Left ventricle myocardium superior (tissue), 1 donor: ENCODE measurements around the gene WSCD2. TPM values are rescaled to one million over a fixed set of nuclear protein-coding genes. Genes with fewer than 3 reads are reported as not detected.
A peak's percentile ranks its signal among the peaks of the same experiment; 100 is the strongest.

Source experiments
- ATAC-seq: fragments of 200-7000 bp; cut with Tn5 transposase; one replicate; pipeline ENCODE4 v1.9.1; 2020; ENCODE audit warnings: mild to moderate bottlenecking, moderate library complexity
- DNase-seq: peaks from one replicate; pipeline ENCODE4 v3.0.0-alpha.2; 2020
- intact Hi-C: fragments of 100-400 bp; cut with micrococcal nuclease; formaldehyde crosslinking; loops from one replicate; pipeline ENCODE4 v1.11.0; 2022
- total RNA-seq: library from RNA; stranded (reverse); fragmentation: NEBNext Ultra II Directional; extraction: Animal tissue kit (Norgen Biotek cat#: 25700); gene quantifications from one replicate; pipeline ENCODE4 v1.2.1, GENCODE V29; 2021
- donor health status: DM: no; HTN: yes; CAD: no; lungs with severe emphysema.

WSCD2 gene
- total RNA-seq, 1 donor from 2014 or later, result 0.45 TPM

- DNase-seq (no peak), ATAC-seq (no peak)
- intact Hi-C loops, result no loop called here
Measured at GRCh38 chr12:108123402-108123801, 5.7 kb upstream of the WSCD2 start.

DNA sequence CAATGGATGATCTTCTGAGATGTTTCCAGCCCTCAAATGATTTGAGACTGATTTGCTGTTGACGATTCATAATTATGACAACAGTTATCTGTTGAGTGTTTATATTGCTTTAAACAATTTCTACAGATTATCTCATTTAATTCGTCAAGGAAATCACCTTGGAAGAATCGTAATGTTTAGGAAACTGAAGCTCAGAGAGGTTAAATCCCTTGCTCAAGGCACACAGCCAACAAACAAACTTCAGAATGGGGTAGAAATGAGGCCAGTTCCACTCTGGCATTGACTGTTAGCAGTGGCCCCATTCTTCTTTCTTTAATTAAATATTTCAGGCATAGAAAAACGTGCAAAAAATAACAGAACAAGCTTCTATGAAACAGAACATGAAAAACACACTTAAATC, 4.0 kb upstream of the WSCD2 start:
- intact Hi-C loops, result no loop called here
- no peak for ATAC-seq

GRCh38 chr12:108126212-108126611, 2.9 kb upstream of the WSCD2 start:
- DNase-seq (no peak), ATAC-seq (no peak)
- intact Hi-C loops, result no loop called here

More for the DNA sequence above, 4.0 kb upstream of the WSCD2 start:
- no peak for DNase-seq

DNA sequence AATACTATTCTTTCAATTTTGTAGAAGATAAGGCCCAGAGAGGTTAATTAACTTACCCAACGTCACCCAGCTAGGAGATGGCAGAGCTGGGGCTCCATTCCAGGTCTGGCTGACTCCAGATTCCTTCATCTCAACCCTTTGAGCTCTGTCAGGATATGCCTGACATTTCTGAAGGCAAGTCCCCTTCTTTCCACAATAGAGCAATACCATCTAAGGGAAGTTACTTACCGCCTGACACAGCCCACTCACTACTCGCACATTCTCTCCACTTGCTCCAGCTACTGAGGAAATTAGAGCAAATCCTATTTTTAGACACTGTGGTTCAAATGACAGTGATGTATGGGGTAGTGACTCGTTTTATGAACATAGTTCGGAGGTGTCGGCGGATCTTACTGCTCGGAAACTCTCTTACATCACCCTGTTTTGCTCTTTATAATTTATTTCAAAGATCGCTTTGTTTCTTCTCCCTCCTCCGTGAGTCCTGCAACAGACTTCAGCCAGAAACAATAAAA, 2.0 kb upstream of the WSCD2 start:
- intact Hi-C loops, result no loop called here
- ATAC-seq, result no peak
- no peak for DNase-seq

- ATAC-seq, result no peak
Measured at GRCh38 chr12:108127654-108128053, 1.4 kb upstream of the WSCD2 start.

GRCh38 chr12:108128221-108129016, 669 bp upstream of the WSCD2 start:
- no peak for DNase-seq
- intact Hi-C loops, result no loop called here
- ATAC-seq, result no peak

More at GRCh38 chr12:108127654-108128053, 1.4 kb upstream of the WSCD2 start:
- no peak for DNase-seq
- intact Hi-C loops, result no loop called here

GRCh38 chr12:108131035-108131434, 1.9 kb downstream of the WSCD2 start:
- DNase-seq, result no peak
- intact Hi-C loops, result no loop called here
- no peak for ATAC-seq

DNA sequence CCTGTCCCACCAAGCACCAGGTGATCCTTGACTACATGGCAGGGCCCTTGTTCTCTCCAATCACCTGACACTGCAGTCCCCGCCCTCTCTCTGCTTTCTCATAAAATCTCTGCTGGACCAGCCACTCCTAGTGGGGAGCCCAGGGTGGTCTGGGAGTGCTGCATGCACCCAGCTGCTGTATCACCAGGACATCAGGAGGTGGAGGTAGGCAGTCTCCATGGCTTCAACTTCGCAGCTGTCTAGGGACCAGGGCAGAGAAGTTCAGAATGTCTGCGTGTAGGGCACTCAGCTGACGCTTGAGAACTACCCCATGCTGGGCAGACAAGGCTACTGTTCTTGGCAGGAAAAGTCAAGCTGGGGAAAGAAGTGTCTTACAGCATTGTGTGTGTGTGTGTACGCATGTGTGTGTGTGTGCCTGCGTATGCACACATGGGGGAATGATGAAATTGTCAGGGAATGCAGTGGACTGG, 2.6 kb downstream of the WSCD2 start:
- ATAC-seq, result no peak

DNA sequence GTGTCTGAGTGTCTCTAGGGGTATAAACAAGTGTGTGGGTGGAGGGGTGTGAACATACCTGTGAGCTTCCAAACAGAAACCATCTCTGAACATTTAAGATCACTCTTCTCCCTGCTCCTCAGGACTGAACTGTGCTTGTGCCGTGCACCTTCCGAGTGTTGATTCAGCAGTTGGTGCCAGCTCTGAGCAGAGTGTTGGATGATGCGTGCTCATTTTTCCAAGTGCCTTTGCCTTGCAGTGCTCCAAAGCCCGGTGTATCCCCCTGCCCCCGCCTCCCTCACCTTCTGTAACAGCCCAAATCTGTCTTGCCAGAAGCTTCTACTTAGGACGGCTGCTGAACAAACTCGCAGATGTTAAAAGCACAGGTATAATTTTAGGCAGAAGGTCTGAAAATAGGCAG, 4.4 kb downstream of the WSCD2 start:
- peak; percentile 90 for ATAC-seq
- peak; percentile 62 for DNase-seq
- intact Hi-C loops, result no loop called here

More for the DNA sequence above, 2.6 kb downstream of the WSCD2 start:
- intact Hi-C loops, result no loop called here
- DNase-seq, result no peak

DNA sequence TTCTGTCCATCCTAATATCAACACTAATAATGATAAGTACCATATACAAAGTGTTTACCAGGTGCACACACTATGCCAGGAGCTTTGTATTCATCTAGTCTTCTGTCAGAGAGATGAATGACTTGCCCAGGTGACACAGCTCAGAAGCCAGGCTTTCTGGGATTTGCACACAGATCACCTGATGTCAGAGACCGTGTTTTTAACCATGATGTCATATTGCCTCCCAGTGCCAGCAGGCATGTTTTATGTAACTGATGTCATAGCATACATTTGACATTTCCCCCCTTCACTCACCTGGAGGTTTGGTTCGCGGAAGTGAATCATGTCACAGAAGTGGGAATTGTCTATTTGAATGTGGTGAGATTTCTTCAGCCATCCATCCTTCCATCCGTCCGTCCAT, 5.7 kb downstream of the WSCD2 start:
- intact Hi-C loops, result no loop called here
- DNase-seq, result no peak
- no peak for ATAC-seq

DNA sequence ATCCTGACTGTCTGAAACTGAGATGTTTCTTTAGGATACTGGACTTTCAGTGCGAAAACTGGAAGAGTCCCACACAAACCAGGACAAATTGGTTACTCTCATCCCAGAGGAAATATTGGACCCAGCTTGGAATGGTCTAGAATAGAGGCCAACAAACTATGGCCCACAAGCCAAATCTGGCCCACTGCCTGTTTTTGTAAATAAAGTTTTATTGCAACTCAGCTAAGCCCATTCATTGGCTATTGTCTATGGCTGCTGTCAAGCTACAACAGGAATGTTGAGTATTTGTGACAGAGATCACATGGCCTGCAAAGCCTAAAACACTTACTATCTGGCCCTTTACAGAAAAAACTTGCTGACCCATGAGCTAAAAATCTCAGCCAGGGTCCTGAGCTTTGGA, 6.5 kb downstream of the WSCD2 start:
- DNase-seq (no peak), ATAC-seq (no peak)
- intact Hi-C loops, result no loop called here

GRCh38 chr12:108136697-108137096, 7.6 kb downstream of the WSCD2 start:
- ATAC-seq, result no peak
- intact Hi-C loops, result no loop called here
- DNase-seq, result no peak

- DNase-seq (no peak), ATAC-seq (no peak)
- intact Hi-C loops, result no loop called here
Measured at GRCh38 chr12:108139454-108139853, 10.4 kb downstream of the WSCD2 start.

DNA sequence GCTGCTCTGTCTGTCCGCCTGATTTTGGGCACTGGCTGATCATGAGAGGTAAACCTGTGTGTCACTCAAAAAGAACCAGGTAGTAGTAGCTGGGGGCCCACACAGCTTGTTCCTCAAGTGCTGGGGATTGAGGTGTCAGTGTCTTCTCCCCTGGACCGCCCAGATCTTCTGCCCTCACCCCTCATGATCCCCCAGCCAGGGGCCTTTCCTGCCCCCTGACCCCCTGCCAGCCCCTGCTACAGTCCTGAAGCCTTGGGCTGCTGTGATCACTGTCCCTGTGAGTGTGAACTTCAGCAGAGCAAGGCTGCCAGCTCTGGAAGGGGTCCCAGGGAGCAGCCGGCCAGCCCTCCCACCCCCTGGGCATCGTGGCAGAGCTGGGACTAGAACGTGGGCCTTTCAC, 11.4 kb downstream of the WSCD2 start:
- intact Hi-C loops, result no loop called here
- ATAC-seq (no peak), DNase-seq (no peak)

DNA sequence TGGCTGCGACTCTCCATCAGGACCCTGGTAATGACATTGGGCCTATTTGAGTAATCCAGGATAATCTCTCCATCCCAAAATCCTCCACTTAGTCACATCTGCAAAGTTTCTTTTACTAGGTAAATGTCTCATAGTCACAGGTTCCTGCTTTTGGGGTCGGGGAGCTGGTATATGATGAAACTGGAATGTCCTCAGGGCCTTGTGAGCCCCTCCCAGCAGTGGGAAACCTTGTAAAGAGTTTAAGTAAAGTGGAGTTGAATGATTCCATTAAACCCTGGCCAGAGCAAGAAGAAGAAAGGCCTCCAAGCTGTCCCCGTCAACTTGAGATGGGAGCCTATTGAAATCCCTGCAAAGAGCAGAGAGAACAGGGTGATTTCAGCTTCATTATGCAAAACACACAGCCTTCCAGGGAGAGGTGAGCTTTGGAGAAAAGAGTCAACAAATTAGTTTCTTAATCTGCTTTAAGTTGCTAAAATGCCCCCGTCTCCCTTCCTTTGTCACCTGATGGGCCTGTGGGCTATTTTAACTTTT, 12.6 kb downstream of the WSCD2 start:
- ATAC-seq (no peak), DNase-seq (no peak)
- intact Hi-C loops, result no loop called here

DNA sequence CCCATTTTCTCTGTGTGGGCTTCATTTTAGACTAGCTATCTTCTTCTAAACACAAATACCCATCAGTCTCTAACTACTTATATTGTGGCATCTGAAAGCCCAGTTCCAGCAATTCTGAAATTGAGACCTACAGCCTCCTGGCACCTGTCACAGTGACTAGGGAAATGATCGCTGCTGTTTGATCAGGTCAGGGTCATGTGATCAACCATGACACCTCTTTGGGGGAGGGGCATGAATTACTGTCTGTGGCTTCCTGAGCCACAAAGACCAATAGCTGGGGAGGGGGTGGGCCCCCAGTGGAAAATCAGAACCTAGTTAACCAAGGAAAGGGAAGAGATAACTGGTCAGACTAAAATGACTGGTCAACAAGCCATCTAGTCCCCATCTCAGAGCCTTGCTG, 14.1 kb downstream of the WSCD2 start:
- intact Hi-C loops, result no loop called here
- DNase-seq (no peak), ATAC-seq (no peak)

DNA sequence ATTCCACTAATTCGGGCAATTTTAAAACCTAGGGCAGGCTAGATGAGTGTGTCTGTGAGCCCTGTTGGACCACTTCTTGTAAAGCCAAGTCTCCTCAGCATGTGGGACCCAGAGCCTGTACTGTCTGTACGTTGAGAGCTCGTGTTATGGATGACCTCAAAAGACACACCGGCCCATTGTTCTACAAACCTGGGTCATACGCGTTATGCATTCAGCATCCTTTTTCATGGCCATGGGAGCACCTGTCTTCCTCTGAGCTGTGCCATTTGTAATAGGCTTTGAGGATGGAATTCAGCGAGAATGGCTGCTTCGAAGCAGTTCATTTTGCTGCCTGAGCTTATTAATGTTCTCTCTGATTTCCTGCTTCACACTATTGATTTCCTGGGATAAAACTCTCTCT, 15.0 kb downstream of the WSCD2 start:
- intact Hi-C loops, result no loop called here
- ATAC-seq, result no peak
- no peak for DNase-seq

DNA sequence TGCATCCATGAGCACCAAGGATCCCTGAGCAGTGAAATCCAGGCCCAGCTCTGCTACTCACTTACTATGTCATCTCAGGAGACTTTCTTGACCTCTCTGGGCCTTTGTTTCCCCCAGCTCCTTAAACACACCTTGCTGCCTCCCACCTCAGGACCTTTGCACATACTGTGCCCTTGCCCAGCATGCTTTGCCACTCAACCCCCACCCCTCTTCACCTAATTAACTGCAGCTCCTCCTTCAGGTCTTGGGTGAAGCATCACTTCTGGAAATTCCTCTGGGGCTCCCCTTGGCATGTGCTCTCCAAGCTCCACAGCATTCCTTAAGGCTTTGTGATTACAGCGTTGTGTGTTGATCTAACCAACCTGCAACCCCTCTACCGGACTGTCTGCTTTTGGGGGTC, 15.9 kb downstream of the WSCD2 start:
- intact Hi-C loops, result no loop called here
- no peak for ATAC-seq

DNA sequence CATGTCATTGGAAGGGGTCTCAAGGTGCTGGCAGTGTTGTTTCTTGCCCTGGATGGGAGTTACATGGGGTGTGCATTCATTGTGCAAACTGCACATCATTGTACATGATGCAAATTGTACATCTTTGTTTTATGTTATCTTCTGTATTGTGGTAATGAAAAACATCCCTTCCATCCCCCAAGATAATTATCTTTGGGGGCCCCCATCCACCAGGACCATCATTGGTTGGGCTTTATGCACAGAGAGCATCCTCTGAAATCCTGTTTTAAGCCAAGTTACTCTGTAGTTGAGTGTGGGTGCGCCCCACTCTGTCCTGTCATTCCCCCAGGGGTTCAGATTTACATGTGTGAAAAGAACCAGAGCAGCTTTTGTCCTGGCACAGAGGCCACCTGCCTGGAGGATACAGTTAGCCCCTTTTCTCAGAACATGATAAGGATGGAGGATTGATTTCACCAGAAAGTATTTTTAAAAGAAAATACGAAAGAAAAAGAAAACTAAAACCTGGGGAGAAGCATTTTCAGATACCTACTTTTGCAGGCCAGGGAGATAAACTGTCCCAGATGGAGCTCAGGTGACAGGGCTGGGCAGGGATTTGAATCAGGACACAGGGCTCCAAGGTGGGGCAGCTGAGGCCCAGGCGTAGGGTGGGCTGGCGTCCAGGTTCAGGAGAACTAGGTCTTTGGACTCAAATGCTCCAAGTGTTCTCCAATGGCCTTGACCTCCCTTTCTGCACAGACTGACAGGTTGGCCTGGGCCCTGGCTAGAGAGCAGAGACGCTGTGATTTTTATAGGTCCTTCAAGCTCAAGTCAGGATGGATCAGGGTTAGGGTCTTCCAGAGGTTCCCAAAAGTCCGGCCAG, 17.2 kb downstream of the WSCD2 start:
- ATAC-seq, result no peak
- intact Hi-C loops, result no loop called here
- no peak for DNase-seq

More for the DNA sequence above, 15.9 kb downstream of the WSCD2 start:
- DNase-seq, result no peak

DNA sequence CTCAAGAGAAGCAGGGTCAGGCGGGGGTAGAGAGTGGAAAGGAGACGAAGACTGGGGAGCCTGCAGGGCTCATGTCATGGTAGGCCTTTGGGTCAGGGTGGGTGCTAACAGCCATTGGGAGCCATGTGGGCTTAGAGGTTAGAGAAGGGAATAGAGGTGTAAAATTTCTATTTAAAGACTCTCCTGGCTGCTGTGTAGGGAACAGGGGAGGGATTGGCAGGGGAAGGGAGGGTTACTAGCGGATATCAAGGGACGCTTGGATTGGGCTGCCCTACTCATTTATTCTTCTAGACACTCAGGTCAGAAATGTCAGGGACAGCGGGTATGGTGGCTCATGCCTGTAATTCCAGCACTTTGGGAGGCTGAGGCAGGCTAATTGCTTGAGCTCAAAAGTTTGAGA, 18.2 kb downstream of the WSCD2 start:
- ATAC-seq, result peak; percentile 94
- no peak for DNase-seq

More for the DNA sequence above, 18.2 kb downstream of the WSCD2 start:
- intact Hi-C loops, result no loop called here
